ENCODE measurements around the gene SPSB1.

The SPSB1 gene

DNA sequence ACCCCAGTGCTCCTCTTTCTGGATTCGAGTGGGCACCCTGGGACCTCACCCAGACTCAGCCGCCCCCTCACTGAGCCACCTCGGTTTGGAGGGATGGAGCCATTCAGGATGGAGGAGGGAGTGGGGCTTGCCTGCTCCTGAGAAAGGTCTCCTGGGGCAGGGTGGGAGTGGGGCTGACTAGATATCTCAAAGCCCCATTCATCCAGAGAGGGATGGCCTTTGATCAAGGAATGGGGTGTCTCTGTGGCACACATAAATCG lies 10.1 kb upstream of the SPSB1 start:
- TF ChIP-seq, protein P1, sequence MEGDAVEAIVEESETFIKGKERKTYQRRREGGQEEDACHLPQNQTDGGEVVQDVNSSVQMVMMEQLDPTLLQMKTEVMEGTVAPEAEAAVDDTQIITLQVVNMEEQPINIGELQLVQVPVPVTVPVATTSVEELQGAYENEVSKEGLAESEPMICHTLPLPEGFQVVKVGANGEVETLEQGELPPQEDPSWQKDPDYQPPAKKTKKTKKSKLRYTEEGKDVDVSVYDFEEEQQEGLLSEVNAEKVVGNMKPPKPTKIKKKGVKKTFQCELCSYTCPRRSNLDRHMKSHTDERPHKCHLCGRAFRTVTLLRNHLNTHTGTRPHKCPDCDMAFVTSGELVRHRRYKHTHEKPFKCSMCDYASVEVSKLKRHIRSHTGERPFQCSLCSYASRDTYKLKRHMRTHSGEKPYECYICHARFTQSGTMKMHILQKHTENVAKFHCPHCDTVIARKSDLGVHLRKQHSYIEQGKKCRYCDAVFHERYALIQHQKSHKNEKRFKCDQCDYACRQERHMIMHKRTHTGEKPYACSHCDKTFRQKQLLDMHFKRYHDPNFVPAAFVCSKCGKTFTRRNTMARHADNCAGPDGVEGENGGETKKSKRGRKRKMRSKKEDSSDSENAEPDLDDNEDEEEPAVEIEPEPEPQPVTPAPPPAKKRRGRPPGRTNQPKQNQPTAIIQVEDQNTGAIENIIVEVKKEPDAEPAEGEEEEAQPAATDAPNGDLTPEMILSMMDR (IDR thresholded peaks at IDR 0.05; ENCODE audit: unreplicated experiment in 3 of 3): no peak
- H3K27me3 Mint-ChIP-seq (ENCODE audit: low read depth): peaks cover 11% of the 10 kb centered on the region
- H3K4me3 Mint-ChIP-seq: no peak overlapping the region
- peaks cover 30% of the 10 kb centered on the region for H3K4me1 Mint-ChIP-seq
- no peak overlapping the region for H3K27ac Mint-ChIP-seq
- peaks cover 3% of the 10 kb centered on the region for H3K36me3 Mint-ChIP-seq (ENCODE audit: low read depth)
- H3K9me3 Mint-ChIP-seq: peaks cover 30% of the 10 kb centered on the region

DNA sequence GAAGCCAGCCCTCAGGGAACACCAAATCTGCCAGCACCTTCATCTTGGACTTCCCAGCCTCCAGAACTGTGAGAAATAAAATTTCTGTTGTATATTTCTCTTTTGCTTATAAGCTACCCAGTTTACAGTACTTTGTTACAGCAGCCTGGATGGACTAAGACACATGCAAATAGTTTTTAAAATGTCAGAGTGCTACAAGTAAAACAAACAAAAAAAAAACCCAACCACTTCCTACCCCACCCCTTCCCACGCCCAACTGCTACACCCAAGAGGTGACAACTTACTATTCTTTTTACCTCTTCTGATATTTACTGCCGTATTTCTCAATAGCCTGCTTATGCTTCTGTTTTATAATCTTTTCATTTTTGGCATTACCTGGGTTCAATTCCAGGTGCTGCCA lies 8.6 kb upstream of the SPSB1 start:
- Mint-ChIP-seq H3K4me1 (peaks cover 25% of the 10 kb centered on the region), H3K27me3 (ENCODE audit: low read depth) (peaks cover 11% of the 10 kb centered on the region), H3K27ac (no peak overlapping the region), H3K9me3 (peaks cover 38% of the 10 kb centered on the region), H3K36me3 (ENCODE audit: low read depth) (peaks cover 7% of the 10 kb centered on the region), H3K4me3 (no peak overlapping the region)
- TF ChIP-seq, protein P1 (IDR thresholded peaks at IDR 0.05; ENCODE audit: unreplicated experiment in 3 of 3): no peak

DNA sequence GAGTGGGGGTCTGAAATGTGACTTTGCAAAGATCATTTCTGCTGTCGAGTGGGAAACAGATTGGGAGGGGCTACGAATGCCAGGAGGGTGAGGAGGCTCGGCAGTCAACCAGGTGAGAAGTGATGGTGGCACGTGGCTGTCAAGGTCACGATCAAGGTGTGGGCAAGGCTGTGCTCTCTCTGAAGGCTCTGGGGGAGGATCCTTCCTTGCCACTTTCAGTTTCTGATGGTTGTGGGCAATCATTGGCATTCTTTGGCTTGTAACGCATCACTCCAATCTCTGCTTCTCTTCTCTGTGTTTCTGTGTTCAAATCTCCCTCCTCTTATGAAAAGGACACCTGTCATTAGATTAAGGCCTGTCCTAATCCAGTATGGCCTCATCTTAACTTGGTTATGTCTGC lies 6.1 kb upstream of the SPSB1 start:
- Mint-ChIP-seq H3K36me3 (ENCODE audit: low read depth) (peaks cover 8% of the 10 kb centered on the region), H3K27me3 (ENCODE audit: low read depth) (peaks cover 4% of the 10 kb centered on the region), H3K4me3 (no peak overlapping the region), H3K9me3 (peaks cover 41% of the 10 kb centered on the region), H3K27ac (no peak overlapping the region), H3K4me1 (peaks cover 5% of the 10 kb centered on the region)
- TF ChIP-seq, protein P1 (IDR thresholded peaks at IDR 0.05; ENCODE audit: unreplicated experiment in 3 of 3): no peak

DNA sequence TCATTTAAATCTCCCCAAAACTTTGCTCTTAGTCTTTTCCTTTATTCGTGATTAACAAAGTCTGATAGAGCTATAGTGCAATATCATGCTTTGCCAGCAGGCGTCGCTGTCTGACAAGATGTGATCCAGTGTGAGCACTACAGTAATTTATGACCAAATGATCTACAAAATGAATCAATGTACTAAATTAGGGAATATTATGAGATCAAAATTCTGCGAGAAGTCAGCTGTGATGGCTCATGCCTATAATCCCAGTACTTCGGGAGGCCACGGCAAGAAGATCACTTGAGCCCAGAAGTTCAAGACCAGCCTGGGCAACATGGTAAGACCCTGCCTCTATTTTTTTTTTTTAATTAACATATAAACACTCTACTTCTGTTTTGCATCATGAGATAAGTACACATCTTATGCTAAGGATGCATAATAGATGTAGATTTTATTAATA lies 3.6 kb upstream of the SPSB1 start:
- TF ChIP-seq, protein P1 (IDR thresholded peaks at IDR 0.05; ENCODE audit: unreplicated experiment in 3 of 3): peak; percentile 66 to 83 (median 68)
- Mint-ChIP-seq H3K4me3 (no peak overlapping the region), H3K4me1 (peaks cover 9% of the 10 kb centered on the region), H3K27me3 (ENCODE audit: low read depth) (peaks cover 3% of the 10 kb centered on the region), H3K9me3 (peaks cover 35% of the 10 kb centered on the region), H3K36me3 (ENCODE audit: low read depth) (peaks cover 8% of the 10 kb centered on the region), H3K27ac (no peak overlapping the region)

DNA sequence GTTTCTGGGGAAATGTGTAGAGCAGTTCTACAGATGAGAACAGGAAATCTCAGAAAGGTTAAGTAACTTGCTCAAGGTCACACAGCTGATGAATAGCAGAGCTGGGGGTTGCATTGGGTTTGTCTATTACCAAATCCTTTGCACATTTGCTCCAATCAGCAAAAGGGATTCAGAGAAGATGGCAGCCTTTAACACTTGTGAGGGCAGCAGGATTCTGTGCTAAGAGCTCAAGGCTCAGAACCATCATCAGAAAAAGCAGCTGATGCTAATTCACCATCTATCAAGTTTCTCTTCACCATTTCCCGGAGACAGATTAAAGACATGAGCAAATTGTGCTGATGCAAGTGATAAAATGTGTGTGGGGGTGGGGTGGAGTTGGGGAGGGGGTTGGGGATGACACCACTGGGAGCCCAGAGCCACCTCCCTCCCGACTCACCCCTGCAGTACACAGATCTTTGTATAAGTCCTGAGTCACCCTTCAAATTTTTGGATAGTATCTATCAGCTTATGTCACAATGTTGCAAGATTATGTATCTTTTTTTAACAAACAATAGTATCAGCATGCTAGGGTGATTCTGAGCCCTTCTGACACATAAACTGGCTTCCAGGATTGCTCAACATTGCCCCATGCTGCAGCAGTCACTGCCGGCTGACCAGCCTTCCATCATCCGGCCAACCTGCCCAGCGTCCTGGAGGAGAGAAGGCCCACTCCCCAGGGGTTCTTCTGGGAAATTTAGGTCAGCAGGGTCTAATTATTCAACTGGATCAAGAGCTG lies 2.8 kb upstream of the SPSB1 start:
- Mint-ChIP-seq H3K27ac (no peak overlapping the region), H3K4me1 (peaks cover 8% of the 10 kb centered on the region), H3K9me3 (peaks cover 30% of the 10 kb centered on the region), H3K27me3 (ENCODE audit: low read depth) (no peaks in the 10 kb centered on the region), H3K4me3 (peak overlapping the region; percentile 31 to 57 (median 46)), H3K36me3 (ENCODE audit: low read depth) (peaks cover 5% of the 10 kb centered on the region)
- TF ChIP-seq, protein P1 (IDR thresholded peaks at IDR 0.05; ENCODE audit: unreplicated experiment in 3 of 3): no peak

DNA sequence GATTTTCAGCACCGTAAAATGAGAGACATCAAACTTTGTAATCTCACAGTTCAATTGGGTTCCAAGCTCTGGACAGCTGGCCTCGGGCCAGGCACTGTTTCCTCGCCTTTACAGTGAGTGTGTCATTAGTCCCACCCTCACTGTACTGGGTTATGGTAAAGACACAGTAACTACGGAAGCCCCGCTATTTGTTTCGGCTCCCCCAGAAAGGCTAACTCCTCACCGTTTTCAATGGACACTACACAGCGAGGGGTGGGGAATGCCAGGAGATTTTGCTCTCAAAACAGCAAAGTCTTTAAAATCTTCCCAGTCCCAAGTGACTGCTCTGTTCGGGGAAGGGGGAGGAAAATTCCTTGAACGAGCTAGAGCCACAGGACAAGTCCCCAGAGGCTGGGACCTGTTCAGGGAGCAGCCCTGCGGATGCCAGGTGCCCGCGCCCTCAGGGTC lies 757 bp upstream of the SPSB1 start:
- Mint-ChIP-seq H3K4me1 (peaks cover 22% of the 10 kb centered on the region), H3K9me3 (peaks cover 15% of the 10 kb centered on the region), H3K27me3 (ENCODE audit: low read depth) (no peaks in the 10 kb centered on the region), H3K27ac (peak overlapping the region; percentile 89 to 96 (median 90)), H3K4me3 (peak overlapping the region; percentile 77 to 89 (median 89)), H3K36me3 (ENCODE audit: low read depth) (peaks cover 10% of the 10 kb centered on the region)
- TF ChIP-seq, protein P1 (IDR thresholded peaks at IDR 0.05; ENCODE audit: unreplicated experiment in 3 of 3): no peak

Data from nephron (organoid).